Neural cell (in vitro differentiated cells): ENCODE results near the gene CEP192. TPM values are rescaled to one million over a fixed set of nuclear protein-coding genes. Genes with fewer than 3 reads are reported as not detected.

Experiments used
- H2AFZ ChIP-seq: fragments of 200-600, 300-800 bp; sonication (generic), shearing (Covaris generic); 2 replicates; pipeline ENCODE4 v1.6.0; 2014; ENCODE audit warnings: low read depth, mild to moderate bottlenecking, antibody characterized with exemption, low read length, moderate library complexity
- H3F3A ChIP-seq: fragments of 200-600 bp; shearing (Covaris generic); 2 replicates; pipeline ENCODE4 v1.6.1; 2016; ENCODE audit warnings: mild to moderate bottlenecking, moderate library complexity, mixed read lengths, antibody characterized with exemption, low read length; ENCODE audit not compliant: insufficient read depth, poor library complexity, severe bottlenecking
- H3K27ac ChIP-seq: fragments of 200-600, 300-800 bp; sonication (generic), shearing (Covaris generic); 2 replicates; pipeline ENCODE4 v1.5.1; 2014; ENCODE audit warnings: mild to moderate bottlenecking, low read length, moderate library complexity
- H3K27me3 ChIP-seq: fragments of 300-800, 200-600 bp; sonication (generic), shearing (Covaris generic); 2 replicates; pipeline ENCODE4 v1.6.0; 2014; ENCODE audit warnings: mild to moderate bottlenecking, low read depth, low read length, moderate library complexity; ENCODE audit not compliant: insufficient read depth
- H3K36me3 ChIP-seq: fragments of 300-800, 200-600 bp; sonication (generic), shearing (Covaris generic); 2 replicates; pipeline ENCODE4 v1.5.1; 2014; ENCODE audit warnings: mild to moderate bottlenecking, antibody characterized with exemption, low read length, moderate library complexity; ENCODE audit not compliant: insufficient read depth
- H3K4me2 ChIP-seq: fragments of 300-800, 200-600 bp; sonication (generic), shearing (Covaris generic); 2 replicates; pipeline ENCODE4 v1.6.0; 2014; ENCODE audit warnings: mild to moderate bottlenecking, low read length
- H3K4me3 ChIP-seq: fragments of 300-800, 200-600 bp; sonication (generic), shearing (Covaris generic); 2 replicates; pipeline ENCODE4 v1.5.1; 2014; ENCODE audit warnings: mild to moderate bottlenecking, low read length, moderate library complexity
- H3K79me2 ChIP-seq: fragments of 200-600 bp; shearing (Covaris generic); replicated peaks from 2 replicates; pipeline ENCODE4 v1.6.0; 2014; ENCODE audit warnings: mild to moderate bottlenecking, low read length, moderate library complexity; ENCODE audit not compliant: insufficient read depth
- H3K9ac ChIP-seq: fragments of 300-800, 200-600 bp; sonication (generic), shearing (Covaris generic); 2 replicates; pipeline ENCODE4 v1.6.1; 2016; ENCODE audit warnings: mild to moderate bottlenecking, low read length, mixed read lengths
- H3K9me2 ChIP-seq: fragments of 200-600 bp; shearing (Covaris generic); 2 replicates; pipeline ENCODE4 v1.6.1; 2016; ENCODE audit warnings: mild to moderate bottlenecking, low read length, mixed read lengths; ENCODE audit not compliant: insufficient read depth
- H3K9me3 ChIP-seq: fragments of 200-600, 300-800 bp; sonication (generic), shearing (Covaris generic); 2 replicates; pipeline ENCODE4 v1.6.1; 2016; ENCODE audit warnings: mild to moderate bottlenecking, mixed run types, low read length, moderate library complexity, mixed read lengths
- H4K20me1 ChIP-seq: fragments of 200-600 bp; shearing (Covaris generic); 2 replicates; pipeline ENCODE4 v1.6.1; 2016; ENCODE audit warnings: mild to moderate bottlenecking, mixed run types; ENCODE audit not compliant: insufficient read depth
- CTCF ChIP-seq: fragments of 450-650 bp; IDR thresholded peaks from 2 replicates; pipeline ENCODE4 v1.5.1; 2014; ENCODE audit warnings: antibody characterized with exemption, mild to moderate bottlenecking, moderate library complexity; ENCODE audit not compliant: poor library complexity, severe bottlenecking
- EP300 ChIP-seq: fragments of 450-650 bp; conservative IDR thresholded peaks from 2 replicates; pipeline ENCODE4 v1.6.1; 2014; ENCODE audit warnings: antibody characterized with exemption, mild to moderate bottlenecking, moderate library complexity; ENCODE audit not compliant: poor library complexity, severe bottlenecking
- EZH2 ChIP-seq: fragments of 200-600, 300-800 bp; shearing (Covaris generic), sonication (generic); IDR thresholded peaks from 2 replicates; pipeline ENCODE4 v1.6.1; 2014; ENCODE audit warnings: antibody characterized with exemption, low read length, borderline replicate concordance, mild to moderate bottlenecking; ENCODE audit not compliant: insufficient read depth, poor library complexity, severe bottlenecking
- MXI1 ChIP-seq: fragments of 450-650 bp; conservative IDR thresholded peaks from 2 replicates; pipeline ENCODE4 v1.6.1; 2014; ENCODE audit warnings: antibody characterized with exemption, mild to moderate bottlenecking; ENCODE audit not compliant: poor library complexity, severe bottlenecking
- POLR2AphosphoS5 ChIP-seq: IDR thresholded peaks from 2 replicates; pipeline ENCODE4 v1.6.1; 2012
- RAD21 ChIP-seq: fragments of 450-650 bp; conservative IDR thresholded peaks from 2 replicates; pipeline ENCODE4 v1.6.1; 2014; ENCODE audit warnings: antibody characterized with exemption, mild to moderate bottlenecking, moderate library complexity
- REST ChIP-seq: IDR thresholded peaks from 2 replicates; pipeline ENCODE4 v1.6.1; 2012; ENCODE audit warnings: borderline replicate concordance
- SMC3 ChIP-seq: fragments of 450-650 bp; conservative IDR thresholded peaks from 2 replicates; pipeline ENCODE4 v1.6.1; 2014; ENCODE audit warnings: antibody characterized with exemption, mild to moderate bottlenecking, moderate library complexity; ENCODE audit not compliant: poor library complexity
- TAF1 ChIP-seq: IDR thresholded peaks from 2 replicates; pipeline ENCODE4 v1.6.1; 2012; ENCODE audit warnings: low read depth
- polyA plus RNA-seq: library from polyadenylated mRNA; depleted of rRNA; stranded (reverse); fragments of >200 nt; gene quantifications from 2 replicates; pipeline ENCODE4 v1.2.3, GENCODE V29; 2014

Gene CEP192
- polyA plus RNA-seq, 1 donor from 2014 or later = 28.1 TPM

DNA sequence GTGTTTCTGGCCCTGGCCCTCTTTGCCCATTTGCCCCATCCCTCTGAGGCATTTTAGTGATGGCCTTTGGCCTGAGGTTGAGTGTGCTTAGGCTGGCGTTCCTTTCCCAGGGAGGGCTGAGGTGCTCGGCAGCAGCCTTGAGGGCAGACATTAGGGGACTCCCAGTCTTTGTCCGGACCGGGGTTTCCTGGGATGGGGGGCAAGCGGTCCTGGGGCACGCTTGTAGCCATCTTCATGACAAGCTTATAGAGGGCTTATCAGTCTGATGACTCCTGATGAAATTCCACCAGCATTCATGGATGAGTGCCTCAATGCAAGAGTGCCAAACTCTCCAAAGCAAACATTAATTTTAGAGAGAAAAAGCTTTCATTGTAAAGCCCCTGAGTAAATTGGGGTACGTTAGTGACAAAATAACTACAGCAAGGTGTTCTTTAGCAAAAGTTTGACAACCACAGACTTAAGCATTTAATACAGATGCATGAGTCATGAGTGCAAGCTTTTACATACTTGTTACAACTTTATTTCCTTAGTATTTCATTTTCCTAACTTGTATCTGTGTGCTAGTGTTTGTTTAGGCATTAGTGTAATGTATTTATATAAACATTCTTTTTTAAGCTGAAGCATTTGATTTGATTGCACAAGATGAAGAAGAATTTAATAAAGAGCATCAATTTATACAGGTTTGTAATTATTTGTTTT lies 45.6 kb downstream of the CEP192 start:
- H3K9ac ChIP-seq = no peak overlapping the region
- peaks cover 7% of the 10 kb centered on the region for H3K36me3 ChIP-seq
- no peaks in the 10 kb centered on the region for H3K9me3 ChIP-seq
- no peak overlapping the region for H2AFZ ChIP-seq
- H3K4me2 ChIP-seq = no peak overlapping the region
- TF ChIP-seq TAF1 (no peak), CTCF (no peak), SMC3 (no peak), REST (no peak), MXI1 (no peak), EZH2 (no peak)
- no peaks in the 10 kb centered on the region for H3F3A ChIP-seq
- no peak overlapping the region for H3K4me3 ChIP-seq
- H3K27ac ChIP-seq = no peak overlapping the region
- no peaks in the 10 kb centered on the region for H3K27me3 ChIP-seq
- no peaks in the 10 kb centered on the region for H4K20me1 ChIP-seq
- no peaks in the 10 kb centered on the region for H3K79me2 ChIP-seq
- H3K9me2 ChIP-seq = no peaks in the 10 kb centered on the region

- no peaks in the 10 kb centered on the region for H3K9me3 ChIP-seq
Measured at GRCh38 chr18:13039806-13040205, 48.6 kb downstream of the CEP192 start.

More at GRCh38 chr18:13039806-13040205, 48.6 kb downstream of the CEP192 start:
- Histone ChIP-seq H3K4me2 (no peak overlapping the region), H3K4me3 (no peak overlapping the region), H3F3A (no peaks in the 10 kb centered on the region), H3K27ac (no peak overlapping the region), H3K9me2 (no peaks in the 10 kb centered on the region), H2AFZ (no peak overlapping the region), H3K27me3 (no peaks in the 10 kb centered on the region), H3K36me3 (peaks cover 4% of the 10 kb centered on the region), H4K20me1 (no peaks in the 10 kb centered on the region), H3K9ac (no peak overlapping the region), H3K79me2 (no peaks in the 10 kb centered on the region)
- TF ChIP-seq REST (no peak), POLR2AphosphoS5 (no peak), TAF1 (no peak), EP300 (no peak), MXI1 (no peak), CTCF (no peak), RAD21 (no peak), SMC3 (no peak), EZH2 (no peak)
